22Rv1 (cell line): Measurements from ENCODE around the gene STPG4.

Experiments
- ZFX ChIP-seq: fragments of 450-650 bp; IDR thresholded peaks from 2 replicates; pipeline ENCODE4 v1.6.1; 2017; ENCODE audit warnings: antibody characterized with exemption, borderline replicate concordance
- TF ChIP-seq, protein P1 (sequence below): fragments of 450-650 bp; IDR thresholded peaks from 2 replicates; pipeline ENCODE4 v1.5.1; 2017; ENCODE audit warnings: mild to moderate bottlenecking

DNA sequence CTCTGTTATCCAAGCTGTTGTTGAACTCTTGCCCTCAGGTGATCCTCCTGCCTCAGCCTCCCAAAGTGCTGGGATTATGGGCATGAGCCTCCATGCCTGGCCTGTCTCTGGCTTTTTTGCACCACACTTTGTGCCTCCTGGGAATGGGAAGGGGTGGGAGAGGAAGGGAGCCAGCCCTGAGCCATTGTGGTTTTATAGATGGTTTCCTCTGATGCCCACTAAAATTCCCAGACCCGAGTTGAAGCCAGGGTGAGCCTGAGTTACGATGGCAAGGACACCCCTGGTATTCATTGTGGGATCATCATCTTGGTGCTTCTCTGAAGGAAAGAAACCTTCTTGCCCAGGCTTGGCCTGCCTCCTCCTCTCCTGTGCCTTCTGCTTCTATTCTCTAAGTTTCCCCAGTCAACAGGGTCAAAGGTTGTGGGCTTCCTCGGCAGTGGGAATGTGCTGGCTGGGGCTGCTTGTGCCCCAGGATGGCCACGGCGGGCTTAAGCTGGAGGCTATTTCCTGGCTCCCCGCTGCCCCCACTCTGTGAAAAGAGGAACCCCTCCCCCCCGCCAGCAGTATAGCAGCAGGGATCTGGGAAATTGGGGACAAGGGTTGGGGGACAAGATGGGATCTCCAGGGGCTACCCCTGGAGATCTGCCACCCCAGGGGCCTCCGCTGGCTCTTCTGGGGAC lies 106.2 kb downstream of the STPG4 start:
- TF ChIP-seq, protein P1, sequence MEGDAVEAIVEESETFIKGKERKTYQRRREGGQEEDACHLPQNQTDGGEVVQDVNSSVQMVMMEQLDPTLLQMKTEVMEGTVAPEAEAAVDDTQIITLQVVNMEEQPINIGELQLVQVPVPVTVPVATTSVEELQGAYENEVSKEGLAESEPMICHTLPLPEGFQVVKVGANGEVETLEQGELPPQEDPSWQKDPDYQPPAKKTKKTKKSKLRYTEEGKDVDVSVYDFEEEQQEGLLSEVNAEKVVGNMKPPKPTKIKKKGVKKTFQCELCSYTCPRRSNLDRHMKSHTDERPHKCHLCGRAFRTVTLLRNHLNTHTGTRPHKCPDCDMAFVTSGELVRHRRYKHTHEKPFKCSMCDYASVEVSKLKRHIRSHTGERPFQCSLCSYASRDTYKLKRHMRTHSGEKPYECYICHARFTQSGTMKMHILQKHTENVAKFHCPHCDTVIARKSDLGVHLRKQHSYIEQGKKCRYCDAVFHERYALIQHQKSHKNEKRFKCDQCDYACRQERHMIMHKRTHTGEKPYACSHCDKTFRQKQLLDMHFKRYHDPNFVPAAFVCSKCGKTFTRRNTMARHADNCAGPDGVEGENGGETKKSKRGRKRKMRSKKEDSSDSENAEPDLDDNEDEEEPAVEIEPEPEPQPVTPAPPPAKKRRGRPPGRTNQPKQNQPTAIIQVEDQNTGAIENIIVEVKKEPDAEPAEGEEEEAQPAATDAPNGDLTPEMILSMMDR: no peak
- TF ChIP-seq ZFX: no peak
